Choroid plexus epithelial cell (primary cell): ENCODE measurements around the gene PPP1R12B.
A peak's percentile ranks its signal among the peaks of the same experiment; 100 is the strongest.
"Not testable (repeated sequence)": the region's sequence is repeated elsewhere in the genome, so short reads cannot be mapped to it uniquely, and the experiment has no call there.

ENCODE experiments used
- DNase-seq: peaks from one replicate; pipeline ENCODE4 v3.0.0-alpha.2; 2010; ENCODE audit warnings: low read depth
- H3K4me3 ChIP-seq: 2 replicates; pipeline ENCODE4 v1.5.1; 2011; ENCODE audit warnings: low read depth, mild to moderate bottlenecking, control low read depth, low read length, moderate library complexity
- CTCF ChIP-seq: conservative IDR thresholded peaks from 2 replicates; pipeline ENCODE4 v1.5.1; 2011; ENCODE audit warnings: low read depth, mild to moderate bottlenecking, control low read depth, inconsistent platforms, low read length, moderate library complexity

The PPP1R12B gene

DNA sequence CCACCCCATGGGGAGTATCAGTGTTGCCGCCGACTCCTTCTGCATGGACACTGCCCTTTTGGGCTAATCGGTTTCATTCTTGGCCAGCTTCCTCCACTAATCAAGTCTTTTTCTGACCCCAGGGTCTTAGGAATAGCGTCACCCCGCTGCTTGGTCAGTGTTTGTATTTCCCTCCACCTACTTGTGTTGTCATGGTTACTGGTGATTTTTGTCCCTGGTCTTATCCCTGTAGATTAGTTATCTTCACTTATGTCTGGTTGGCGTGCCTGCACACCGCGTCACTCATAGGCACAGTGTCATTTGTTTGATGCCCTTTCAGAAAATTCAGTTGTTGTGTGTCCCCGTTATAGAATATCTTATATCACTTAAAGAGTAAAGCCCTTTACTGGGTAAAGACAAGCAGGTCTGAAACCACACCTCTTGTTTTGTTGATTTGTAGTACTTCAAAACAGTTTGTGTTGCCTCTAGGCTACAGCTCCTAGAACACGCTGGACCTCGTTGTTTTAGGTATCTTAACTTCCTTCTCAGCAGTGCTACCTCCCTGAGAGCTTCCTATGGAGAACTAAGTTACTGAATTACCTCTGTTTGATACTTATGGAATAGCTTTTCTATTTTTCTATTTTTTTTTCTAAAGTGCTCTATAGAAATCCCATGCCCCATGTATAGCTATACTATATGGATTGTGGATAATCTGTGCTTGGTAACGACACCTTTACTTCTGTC lies 868 bp downstream of the PPP1R12B start:
- TF ChIP-seq CTCF, result no peak
- DNase-seq, result peak; percentile 81
- peak overlapping the region; percentile 96 for H3K4me3 ChIP-seq

DNA sequence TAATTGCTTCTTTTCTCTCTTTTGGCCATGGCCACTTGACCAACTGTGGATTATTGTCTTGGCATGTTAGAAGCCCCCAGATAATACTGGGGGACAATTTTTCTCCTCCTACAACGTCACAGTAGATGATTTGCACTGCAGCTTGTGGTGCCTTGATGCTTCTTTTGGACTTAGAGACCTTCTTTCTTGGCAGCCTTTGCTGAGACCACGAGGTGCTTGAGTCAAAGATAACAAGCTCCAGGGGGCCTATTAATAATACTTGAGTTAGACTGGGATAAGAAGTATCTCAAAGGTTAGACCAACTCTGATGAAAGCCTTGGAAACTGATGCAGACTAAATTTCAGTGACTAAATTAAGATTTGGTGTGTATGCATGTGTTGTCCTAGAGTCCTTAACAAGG lies 3.2 kb downstream of the PPP1R12B start:
- no peak for TF ChIP-seq CTCF
- peak; percentile 70 for DNase-seq
- H3K4me3 ChIP-seq, result no peak overlapping the region

GRCh38 chr1:202352583-202353197 lies 4.2 kb downstream of the PPP1R12B start:
- not testable (repeated sequence) for DNase-seq, H3K4me3 ChIP-seq

DNA sequence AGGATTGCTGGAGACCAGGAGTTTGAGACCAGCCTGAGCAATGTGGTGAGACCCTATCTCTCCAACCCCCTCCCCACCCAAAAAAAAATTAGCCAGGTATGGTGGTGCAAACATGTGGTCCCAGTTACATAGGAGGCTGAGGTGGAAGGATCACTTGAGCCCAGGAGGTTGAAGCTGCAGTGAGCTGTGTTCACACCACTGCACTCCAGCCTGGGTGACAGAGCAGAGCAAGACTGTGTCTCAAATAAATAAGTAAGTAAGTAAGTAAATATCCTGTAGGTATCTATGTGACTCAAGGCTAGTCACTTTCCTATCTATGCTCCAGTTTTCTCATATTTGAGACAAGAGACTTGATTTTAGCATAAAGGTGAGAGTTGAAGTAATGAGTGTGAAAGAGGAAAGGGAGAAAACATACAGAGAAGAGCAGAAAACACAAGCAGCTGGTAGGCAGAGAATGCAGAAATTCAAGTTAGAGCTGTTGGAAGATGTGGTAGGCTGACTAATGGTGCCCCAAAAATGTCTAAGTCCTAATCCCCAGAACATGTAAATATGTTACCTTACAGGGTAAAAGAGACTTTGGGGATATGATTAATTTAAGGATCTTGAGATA lies 7.5 kb downstream of the PPP1R12B start:
- TF ChIP-seq CTCF, result no peak
- H3K4me3 ChIP-seq, result no peak overlapping the region
- DNase-seq, result no peak

GRCh38 chr1:202357506-202357905 lies 9.0 kb downstream of the PPP1R12B start:
- no peak overlapping the region for H3K4me3 ChIP-seq
- TF ChIP-seq CTCF, result no peak
- DNase-seq, result no peak

DNA sequence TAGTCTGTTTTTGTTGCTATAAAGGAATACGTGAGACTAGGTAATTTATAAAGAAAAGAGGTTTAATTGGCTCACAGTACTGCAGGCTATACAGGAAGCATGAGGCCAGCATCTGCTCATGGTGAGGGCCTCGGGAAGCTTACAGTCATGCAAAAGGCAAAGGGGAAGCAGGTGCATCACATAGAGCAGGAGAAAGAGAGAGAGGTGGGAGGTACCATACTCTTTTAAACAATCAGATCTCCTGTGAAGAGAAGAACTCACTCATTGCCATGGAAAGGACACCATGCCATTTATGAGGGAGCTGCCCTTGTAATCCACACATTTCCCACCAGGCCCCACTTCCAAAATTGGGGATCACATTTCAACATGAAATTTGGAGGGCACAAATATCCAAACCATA lies 12.7 kb downstream of the PPP1R12B start:
- TF ChIP-seq CTCF, result no peak
- DNase-seq, result no peak
- H3K4me3 ChIP-seq, result no peak overlapping the region

GRCh38 chr1:202361701-202362100 lies 13.2 kb downstream of the PPP1R12B start:
- no peak for DNase-seq
- no peak overlapping the region for H3K4me3 ChIP-seq
- no peak for TF ChIP-seq CTCF
